Nephron progenitor cell (in vitro differentiated cells): Measurements from ENCODE around the gene LYG2.

Source experiments
- DNase-seq: peaks from one replicate; pipeline ENCODE4 v3.0.0; 2021
- H3K27ac Mint-ChIP-seq: 2 replicates; pipeline ENCODE4 v1.8.0; 2021; ENCODE audit warnings: mild to moderate bottlenecking, moderate library complexity, mixed read lengths
- H3K27me3 Mint-ChIP-seq: 2 replicates; pipeline ENCODE4 v1.8.0; 2021; ENCODE audit warnings: mild to moderate bottlenecking, low read depth, mixed read lengths; ENCODE audit not compliant: poor library complexity
- H3K36me3 Mint-ChIP-seq: 2 replicates; pipeline ENCODE4 v1.8.0; 2021; ENCODE audit warnings: low read depth, mixed read lengths
- H3K4me1 Mint-ChIP-seq: 2 replicates; pipeline ENCODE4 v1.8.0; 2021; ENCODE audit warnings: mixed read lengths
- H3K4me3 Mint-ChIP-seq: 2 replicates; pipeline ENCODE4 v1.8.0; 2021; ENCODE audit warnings: mild to moderate bottlenecking, moderate library complexity, mixed read lengths
- H3K9me3 Mint-ChIP-seq: 2 replicates; pipeline ENCODE4 v1.8.0; 2021; ENCODE audit warnings: mild to moderate bottlenecking, moderate library complexity, mixed read lengths
- CTCF ChIP-seq: fragments of 200-600 bp; sonication (generic); IDR thresholded peaks from 2 replicates; pipeline ENCODE4 v1.5.0; 2021; ENCODE audit warnings: antibody characterized with exemption

The LYG2 gene

GRCh38 chr2:99217929-99218501, 37.5 kb downstream of the LYG2 start:
- H3K9me3 Mint-ChIP-seq = no peaks in the 10 kb centered on the region

GRCh38 chr2:99216096-99216495, 39.4 kb downstream of the LYG2 start:
- Mint-ChIP-seq H3K9me3 (no peaks in the 10 kb centered on the region), H3K4me1 (no peaks in the 10 kb centered on the region), H3K27ac (no peak overlapping the region), H3K4me3 (no peak overlapping the region), H3K36me3 (peaks cover 24% of the 10 kb centered on the region), H3K27me3 (no peaks in the 10 kb centered on the region)
- no peak for TF ChIP-seq CTCF
- DNase-seq = no peak

More at GRCh38 chr2:99217929-99218501, 37.5 kb downstream of the LYG2 start:
- no peak overlapping the region for H3K4me3 Mint-ChIP-seq
- H3K36me3 Mint-ChIP-seq = peaks cover 24% of the 10 kb centered on the region
- no peak for DNase-seq
- H3K4me1 Mint-ChIP-seq = no peaks in the 10 kb centered on the region
- H3K27me3 Mint-ChIP-seq = no peaks in the 10 kb centered on the region
- peak overlapping the region; percentile 13 for H3K27ac Mint-ChIP-seq
- TF ChIP-seq CTCF = no peak

- H3K36me3 Mint-ChIP-seq = peaks cover 80% of the 10 kb centered on the region
Observed at GRCh38 chr2:99205491-99205890, 50.0 kb downstream of the LYG2 start.

GRCh38 chr2:99201959-99202678, 53.3 kb downstream of the LYG2 start:
- no peak overlapping the region for H3K4me3 Mint-ChIP-seq
- no peaks in the 10 kb centered on the region for H3K4me1 Mint-ChIP-seq
- H3K9me3 Mint-ChIP-seq = peaks cover 39% of the 10 kb centered on the region
- H3K27me3 Mint-ChIP-seq = peaks cover 3% of the 10 kb centered on the region
- no peak for TF ChIP-seq CTCF
- peaks cover 60% of the 10 kb centered on the region for H3K36me3 Mint-ChIP-seq
- no peak for DNase-seq
- H3K27ac Mint-ChIP-seq = peak overlapping the region; percentile 95

More at GRCh38 chr2:99205491-99205890, 50.0 kb downstream of the LYG2 start:
- Mint-ChIP-seq H3K4me3 (no peak overlapping the region), H3K27me3 (peaks cover 3% of the 10 kb centered on the region), H3K4me1 (no peaks in the 10 kb centered on the region), H3K9me3 (peaks cover 63% of the 10 kb centered on the region), H3K27ac (no peak overlapping the region)
- no peak for DNase-seq
- no peak for TF ChIP-seq CTCF

- no peak for DNase-seq
- Mint-ChIP-seq H3K4me3 (no peak overlapping the region), H3K9me3 (peaks cover 21% of the 10 kb centered on the region), H3K27me3 (peaks cover 3% of the 10 kb centered on the region), H3K27ac (peak overlapping the region; percentile 43), H3K36me3 (peaks cover 50% of the 10 kb centered on the region), H3K4me1 (no peaks in the 10 kb centered on the region)
- no peak for TF ChIP-seq CTCF
Observed at GRCh38 chr2:99200076-99200800, 55.2 kb downstream of the LYG2 start.
